H54 (cell line): ENCODE results near the gene ATP2B1.

Source experiments
- DNase-seq: peaks from one replicate; pipeline ENCODE4 v3.0.0; 2011; ENCODE audit warnings: low spot score, mixed read lengths; ENCODE audit not compliant: insufficient read length
- FAIRE-seq: peaks from 3 replicates; lab custom pipeline; 2011; peaks lifted over from hg19 to GRCh38; lab: Jason Lieb, UNC
- POLR2A ChIP-seq: IDR thresholded peaks from 2 replicates; pipeline ENCODE4 v1.6.1; 2011; ENCODE audit warnings: low read depth, mild to moderate bottlenecking, low read length

The ATP2B1 gene

GRCh38 chr12:89732522-89732921 is 23.9 kb upstream of the ATP2B1 start:
- no peak for DNase-seq
- TF ChIP-seq POLR2A: no peak
- peak; percentile 15 for FAIRE-seq

GRCh38 chr12:89731614-89732013 is 23.0 kb upstream of the ATP2B1 start:
- no peak for DNase-seq
- peak; percentile 48 for FAIRE-seq
- no peak for TF ChIP-seq POLR2A

DNA sequence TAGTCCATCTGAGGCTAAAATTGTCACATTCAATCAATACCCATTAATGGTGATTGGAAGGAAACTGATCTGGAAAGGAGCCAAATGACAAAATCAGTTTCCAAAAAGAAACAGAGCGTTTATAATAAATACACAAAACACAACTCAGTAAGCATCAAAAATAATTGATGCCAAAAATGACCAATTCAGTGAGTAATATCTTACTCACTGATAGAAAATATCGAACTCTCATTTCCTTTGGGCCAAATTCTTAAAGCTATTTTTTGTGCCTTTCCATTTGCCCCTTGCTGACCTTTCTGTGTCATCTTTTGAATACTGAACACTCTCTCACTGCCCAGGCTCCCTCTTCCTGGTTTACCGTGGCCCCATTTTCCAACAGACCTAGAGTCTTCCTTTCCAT is 22.5 kb upstream of the ATP2B1 start:
- DNase-seq (no peak), FAIRE-seq (peak; percentile 69)
- TF ChIP-seq POLR2A: no peak

DNA sequence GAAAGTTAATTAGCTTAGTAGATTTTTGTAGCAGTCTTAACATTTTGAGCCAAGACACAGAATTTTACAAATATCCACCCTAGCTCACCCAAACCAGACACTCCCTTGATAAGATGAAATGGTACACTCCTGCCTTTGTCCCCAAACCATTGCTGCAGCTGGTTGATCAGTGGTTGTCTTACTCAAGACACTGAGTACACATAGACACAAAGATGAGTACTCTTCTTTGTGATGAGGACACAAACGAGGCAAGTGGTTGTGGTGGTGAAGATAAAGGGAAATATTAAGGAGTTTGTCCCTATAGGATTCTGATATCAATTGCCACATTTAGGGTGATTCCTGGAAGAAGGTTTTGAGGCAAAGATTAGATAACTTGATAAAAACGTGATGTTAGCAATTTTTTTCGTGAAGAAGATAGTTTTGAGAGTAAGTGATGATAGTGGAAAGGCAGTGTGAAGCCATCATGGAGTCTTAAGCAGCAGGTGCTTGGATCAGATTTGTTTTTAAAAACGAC is 21.4 kb upstream of the ATP2B1 start:
- peak; percentile 67 for FAIRE-seq

GRCh38 chr12:89723276-89723675 is 14.6 kb upstream of the ATP2B1 start:
- no peak for FAIRE-seq
- no peak for DNase-seq
- TF ChIP-seq POLR2A: no peak

More for the DNA sequence above, 21.4 kb upstream of the ATP2B1 start:
- no peak for TF ChIP-seq POLR2A
- no peak for DNase-seq

GRCh38 chr12:89721291-89721987 is 12.8 kb upstream of the ATP2B1 start:
- DNase-seq (no peak), FAIRE-seq (no peak)
- no peak for TF ChIP-seq POLR2A

- no peak for TF ChIP-seq POLR2A
- FAIRE-seq (no peak), DNase-seq (no peak)
Measured at GRCh38 chr12:89717759-89718523, 9.3 kb upstream of the ATP2B1 start.

GRCh38 chr12:89712706-89713105 is 4.1 kb upstream of the ATP2B1 start:
- no peak for FAIRE-seq
- TF ChIP-seq POLR2A: no peak
- no peak for DNase-seq

GRCh38 chr12:89710873-89711750 is 2.5 kb upstream of the ATP2B1 start:
- DNase-seq (no peak), FAIRE-seq (no peak)
- no peak for TF ChIP-seq POLR2A

GRCh38 chr12:89709995-89710872 is 1.6 kb upstream of the ATP2B1 start:
- DNase-seq (peak; percentile 22), FAIRE-seq (peak; percentile 33)
- TF ChIP-seq POLR2A: no peak

- DNase-seq: peak; percentile 83
- FAIRE-seq: peak; percentile 89
- peak; percentile 91 for TF ChIP-seq POLR2A
Measured at GRCh38 chr12:89709157-89709994, 738 bp upstream of the ATP2B1 start.
